BJ (cell line): ENCODE data around the gene EYA4. TPM values are rescaled to one million over a fixed set of nuclear protein-coding genes. Genes with fewer than 3 reads are reported as not detected.

Experiments used
- CTCF ChIA-PET: fragments of 350-600 bp; formaldehyde crosslinking; extraction: SDS; loops from one replicate; lab custom pipeline; 2021; ENCODE audit warnings: antibody characterized with exemption, inconsistent platforms; lab: Yijun Ruan, JAX
- POLR2A ChIA-PET: fragments of 300-600 bp; sonication (Branson Sonifier 250); formaldehyde crosslinking; extraction: SDS; loops from one replicate; lab custom pipeline; 2021; ENCODE audit warnings: antibody characterized with exemption; lab: Charles Lee
- DNase-seq: peaks from one replicate; pipeline ENCODE4 v3.0.0-alpha.2; 2011; ENCODE audit warnings: low read depth
- H3K27me3 ChIP-seq: 2 replicates; pipeline ENCODE4 v1.6.0; 2011; ENCODE audit warnings: low read length; ENCODE audit not compliant: control insufficient read depth, insufficient read depth
- H3K36me3 ChIP-seq: 2 replicates; pipeline ENCODE4 v1.5.1; 2011; ENCODE audit warnings: low read length; ENCODE audit not compliant: control insufficient read depth, insufficient read depth
- H3K4me3 ChIP-seq: 2 replicates; pipeline ENCODE4 v1.5.1; 2011; ENCODE audit warnings: low read depth, mild to moderate bottlenecking, control low read depth, low read length
- CTCF ChIP-seq: IDR thresholded peaks from 2 replicates; pipeline ENCODE4 v1.5.1; 2011; ENCODE audit warnings: low read depth, mild to moderate bottlenecking, control low read depth, inconsistent platforms, low read length, moderate library complexity; ENCODE audit not compliant: insufficient read depth
- polyA plus RNA-seq: library from polyadenylated mRNA; depleted of rRNA; stranded (reverse); fragments of >200 nt; gene quantifications from 2 replicates; pipeline ENCODE4 v1.2.3, GENCODE V29; 2011

Gene EYA4
- polyA plus RNA-seq, 1 experiment: 0.32 TPM

- TF ChIP-seq CTCF: no peak
- ChIA-PET CTCF (no interaction called here), POLR2A (no interaction called here)
- no peaks in the 10 kb centered on the region for H3K27me3 ChIP-seq
- no peak for DNase-seq
- H3K36me3 ChIP-seq: no peaks in the 10 kb centered on the region
- no peak overlapping the region for H3K4me3 ChIP-seq
Measured at GRCh38 chr6:133411757-133412156, 170.6 kb downstream of the EYA4 start.

GRCh38 chr6:133415262-133415661 lies 174.1 kb downstream of the EYA4 start:
- ChIA-PET POLR2A (no interaction called here), CTCF (no interaction called here)
- no peak for DNase-seq
- Histone ChIP-seq H3K27me3 (no peaks in the 10 kb centered on the region), H3K4me3 (no peak overlapping the region), H3K36me3 (no peaks in the 10 kb centered on the region)
- no peak for TF ChIP-seq CTCF

- POLR2A ChIA-PET: no interaction called here
- Histone ChIP-seq H3K27me3 (no peaks in the 10 kb centered on the region), H3K4me3 (no peak overlapping the region), H3K36me3 (no peaks in the 10 kb centered on the region)
- no peak for DNase-seq
- CTCF ChIA-PET: no interaction called here
- no peak for TF ChIP-seq CTCF
Measured at GRCh38 chr6:133418108-133418507, 177.0 kb downstream of the EYA4 start.

GRCh38 chr6:133423242-133423641 lies 182.1 kb downstream of the EYA4 start:
- TF ChIP-seq CTCF: no peak
- H3K4me3 ChIP-seq: no peak overlapping the region
- POLR2A ChIA-PET: no interaction called here
- CTCF ChIA-PET: no interaction called here
- no peaks in the 10 kb centered on the region for H3K36me3 ChIP-seq
- H3K27me3 ChIP-seq: no peaks in the 10 kb centered on the region
- DNase-seq: no peak

GRCh38 chr6:133424359-133424758 lies 183.2 kb downstream of the EYA4 start:
- ChIA-PET CTCF (no interaction called here), POLR2A (no interaction called here)
- no peak for TF ChIP-seq CTCF
- DNase-seq: no peak
- no peak overlapping the region for H3K4me3 ChIP-seq
- no peaks in the 10 kb centered on the region for H3K36me3 ChIP-seq
- H3K27me3 ChIP-seq: no peaks in the 10 kb centered on the region
